Tibial nerve (tissue), 4 donors: ENCODE results near the gene GSTA4. TPM values are rescaled to one million over a fixed set of nuclear protein-coding genes. Genes with fewer than 3 reads are reported as not detected.
A peak's percentile ranks its signal among the peaks of the same experiment; 100 is the strongest.

Experiments
- DNase-seq, 2 donors: peaks; one replicate each; pipeline ENCODE4 v3.0.0-alpha.2; 2019; ENCODE audit warnings: low spot score in 2 of 2
- H3K27ac ChIP-seq, 4 donors: fragments of 200-600 bp; sonication (generic) in 3 of 4; one replicate each; pipeline ENCODE4 v1.5.1; 2017 to 2019; ENCODE audit warnings: mild to moderate bottlenecking in 1 of 4
- H3K27me3 ChIP-seq, 2 donors: fragments of 200-600 bp; sonication (generic) in 1 of 2; one replicate each; pipeline versions ENCODE4 v1.5.1 to v1.6.0; 2017 to 2019
- H3K36me3 ChIP-seq, 3 donors: fragments of 200-600 bp; sonication (generic); one replicate each; pipeline ENCODE4 v1.5.1; 2018 to 2019
- H3K4me1 ChIP-seq, 4 donors: fragments of 200-600 bp; sonication (generic) in 3 of 4; one replicate each; pipeline ENCODE4 v1.5.1; 2017 to 2019
- H3K4me3 ChIP-seq, 4 donors: fragments of 200-600 bp; sonication (generic) in 3 of 4; one replicate each; pipeline ENCODE4 v1.5.1; 2017 to 2019; ENCODE audit warnings: mild to moderate bottlenecking in 1 of 4, moderate library complexity in 1 of 4
- H3K9me3 ChIP-seq, 4 donors: fragments of 200-600 bp; sonication (generic) in 3 of 4; one replicate each; pipeline ENCODE4 v1.5.1; 2017 to 2019
- EP300 ChIP-seq, 2 donors: sonication (generic); formaldehyde crosslinking; IDR thresholded peaks; one replicate each; pipeline ENCODE4 v1.6.1; 2017; ENCODE audit warnings: antibody characterized with exemption in 2 of 2, mild to moderate bottlenecking in 1 of 2
- POLR2A ChIP-seq, 2 donors: fragments of 450-650 bp; IDR thresholded peaks; one replicate each; pipeline ENCODE4 v1.6.1; 2017; ENCODE audit warnings: antibody characterized with exemption in 2 of 2, mild to moderate bottlenecking in 2 of 2, moderate library complexity in 2 of 2
- WGBS, 2 donors: methylation state at CpG; one replicate each; pipeline ENCODE4 v1.1.5; 2018; 5-methylcytosine and 5-hydroxymethylcytosine counted together
- total RNA-seq, 4 donors: library from RNA; depleted of rRNA; stranded (reverse); fragments of >200 nt; gene quantifications; one replicate each; pipeline ENCODE4 v1.1.0, GENCODE V29; 2016
- TF ChIP-seq, protein P1 (sequence below), 5 experiments: fragments of 200-600 bp in 3 of 5; fragments of 450-650 bp in 2 of 5; sonication (generic) in 3 of 5; IDR thresholded peaks; one replicate each; pipeline ENCODE4 v1.5.1; 2016 to 2019; ENCODE audit warnings: antibody characterized with exemption in 5 of 5, mild to moderate bottlenecking in 3 of 5, moderate library complexity in 2 of 5

The GSTA4 gene
- total RNA-seq, 4 donors from 2014 or later: 24.3 to 34.7 (median 29.1) TPM

DNA sequence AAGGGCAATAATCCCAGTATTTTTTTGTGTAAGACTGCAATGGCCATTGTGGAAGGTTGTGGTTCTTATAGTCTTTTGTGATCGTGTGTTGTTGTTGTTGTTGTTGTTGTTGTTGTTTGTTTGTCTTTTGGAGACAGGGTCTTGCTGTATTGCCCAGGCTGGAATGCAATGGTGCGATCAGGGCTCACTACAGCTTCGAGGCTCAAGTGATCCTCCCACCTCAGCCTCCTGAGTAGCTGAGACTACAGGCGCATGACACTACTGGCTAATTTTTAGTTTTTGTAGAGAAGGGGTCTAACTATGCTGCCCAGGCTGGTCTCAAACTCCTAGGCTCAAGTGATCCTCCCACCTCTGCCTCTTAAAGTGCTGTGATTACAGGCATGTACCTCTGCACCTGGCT is 3.5 kb upstream of the GSTA4 start:
- Histone ChIP-seq H3K4me3 (no peak overlapping the region), H3K9me3 (no peaks in the 10 kb centered on the region), H3K27me3 (no peaks in the 10 kb centered on the region), H3K36me3 (peaks cover 0 to 19% (median 0%) of the 10 kb centered on the region in 3 donors), H3K4me1 (peaks cover 0 to 12% (median 5%) of the 10 kb centered on the region in 4 donors), H3K27ac (no peak overlapping the region)
- 93 to 98% methylated on average over 4 of the region's 4 CpGs for WGBS, 2 donors
- DNase-seq: no peak
- TF ChIP-seq EP300 (IDR thresholded peaks at IDR 0.05): no peak
- TF ChIP-seq, protein P1, sequence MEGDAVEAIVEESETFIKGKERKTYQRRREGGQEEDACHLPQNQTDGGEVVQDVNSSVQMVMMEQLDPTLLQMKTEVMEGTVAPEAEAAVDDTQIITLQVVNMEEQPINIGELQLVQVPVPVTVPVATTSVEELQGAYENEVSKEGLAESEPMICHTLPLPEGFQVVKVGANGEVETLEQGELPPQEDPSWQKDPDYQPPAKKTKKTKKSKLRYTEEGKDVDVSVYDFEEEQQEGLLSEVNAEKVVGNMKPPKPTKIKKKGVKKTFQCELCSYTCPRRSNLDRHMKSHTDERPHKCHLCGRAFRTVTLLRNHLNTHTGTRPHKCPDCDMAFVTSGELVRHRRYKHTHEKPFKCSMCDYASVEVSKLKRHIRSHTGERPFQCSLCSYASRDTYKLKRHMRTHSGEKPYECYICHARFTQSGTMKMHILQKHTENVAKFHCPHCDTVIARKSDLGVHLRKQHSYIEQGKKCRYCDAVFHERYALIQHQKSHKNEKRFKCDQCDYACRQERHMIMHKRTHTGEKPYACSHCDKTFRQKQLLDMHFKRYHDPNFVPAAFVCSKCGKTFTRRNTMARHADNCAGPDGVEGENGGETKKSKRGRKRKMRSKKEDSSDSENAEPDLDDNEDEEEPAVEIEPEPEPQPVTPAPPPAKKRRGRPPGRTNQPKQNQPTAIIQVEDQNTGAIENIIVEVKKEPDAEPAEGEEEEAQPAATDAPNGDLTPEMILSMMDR (IDR thresholded peaks at IDR 0.05): no peak

DNA sequence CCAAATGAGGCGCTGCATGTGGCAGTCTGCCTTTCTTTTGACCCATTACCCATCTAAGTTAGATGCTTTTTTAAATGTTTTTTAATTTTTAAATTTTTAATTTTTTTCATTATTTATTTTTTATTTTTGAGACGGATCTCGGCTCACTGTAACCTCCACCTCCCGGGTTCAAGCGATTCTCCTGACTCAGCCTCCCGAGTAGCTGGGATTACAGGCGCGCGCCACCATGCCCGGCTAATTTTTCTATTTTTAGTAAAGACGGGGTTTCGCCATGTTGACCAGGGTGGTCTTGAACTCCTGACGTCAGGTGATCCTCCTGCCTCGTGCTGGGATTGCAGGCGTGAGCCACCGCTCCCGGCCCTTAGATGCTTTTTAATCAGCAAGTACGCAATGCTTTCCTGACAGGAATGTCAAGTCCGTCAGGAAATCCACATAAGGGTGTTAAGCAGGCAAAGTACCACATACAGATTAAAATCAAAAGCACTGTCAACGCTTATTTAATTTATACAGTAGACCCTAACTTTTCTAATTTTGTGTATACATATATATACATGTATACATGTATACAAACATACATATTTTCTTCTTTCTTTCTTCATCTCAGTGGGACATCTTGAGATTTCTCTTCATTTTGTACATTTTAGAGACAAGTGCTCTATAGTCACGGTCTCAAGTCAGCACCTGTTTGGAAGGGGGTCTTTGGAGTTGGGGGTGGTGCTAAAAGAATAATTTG is 995 bp upstream of the GSTA4 start:
- 33 to 34% methylated on average over 21 of the region's 21 CpGs for WGBS, 2 donors
- no peak for TF ChIP-seq POLR2A (IDR thresholded peaks at IDR 0.05)
- TF ChIP-seq EP300 (IDR thresholded peaks at IDR 0.05): no peak
- TF ChIP-seq, protein P1 (IDR thresholded peaks at IDR 0.05): no peak
- H3K36me3 ChIP-seq: no peaks in the 10 kb centered on the region
- H3K4me1 ChIP-seq: peaks cover 0 to 28% (median 12%) of the 10 kb centered on the region in 4 donors
- H3K4me3 ChIP-seq: peak overlapping the region; percentile 49 to 85 (median 62)
- no peaks in the 10 kb centered on the region for H3K27me3 ChIP-seq
- H3K27ac ChIP-seq: peak overlapping the region; percentile 76 to 97 (median 87)
- DNase-seq: peak in 1 of 2 donors; percentile 41
- H3K9me3 ChIP-seq: no peaks in the 10 kb centered on the region

DNA sequence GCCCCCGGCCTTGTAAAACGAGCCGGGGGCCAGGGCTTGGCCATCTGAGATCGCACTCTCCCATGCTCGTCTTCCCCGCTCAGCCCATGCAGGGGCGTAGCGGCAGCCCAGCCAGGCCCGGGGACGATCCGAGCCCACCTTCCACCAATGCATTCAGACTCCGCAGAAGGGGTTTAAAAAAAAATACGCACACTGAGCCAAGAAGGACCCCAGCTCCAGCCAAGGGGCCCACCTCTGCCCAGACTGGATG is 320 bp downstream of the GSTA4 start:
- H3K4me3 ChIP-seq: peak overlapping the region; percentile 49 to 85 (median 62)
- TF ChIP-seq EP300 (IDR thresholded peaks at IDR 0.05) (no peak), POLR2A (IDR thresholded peaks at IDR 0.05) (no peak)
- TF ChIP-seq, protein P1 (IDR thresholded peaks at IDR 0.05): no peak
- no peaks in the 10 kb centered on the region for H3K9me3 ChIP-seq
- no peak for DNase-seq
- H3K27ac ChIP-seq: peak overlapping the region; percentile 76 to 97 (median 87)
- H3K27me3 ChIP-seq: no peaks in the 10 kb centered on the region
- WGBS, 2 donors: 0 to 1% methylated on average over 10 to 13 of the region's 13 CpGs
- H3K4me1 ChIP-seq: peaks cover 0 to 28% (median 12%) of the 10 kb centered on the region in 4 donors
- peaks cover 0 to under 1% (median 0%) of the 10 kb centered on the region in 3 donors for H3K36me3 ChIP-seq

DNA sequence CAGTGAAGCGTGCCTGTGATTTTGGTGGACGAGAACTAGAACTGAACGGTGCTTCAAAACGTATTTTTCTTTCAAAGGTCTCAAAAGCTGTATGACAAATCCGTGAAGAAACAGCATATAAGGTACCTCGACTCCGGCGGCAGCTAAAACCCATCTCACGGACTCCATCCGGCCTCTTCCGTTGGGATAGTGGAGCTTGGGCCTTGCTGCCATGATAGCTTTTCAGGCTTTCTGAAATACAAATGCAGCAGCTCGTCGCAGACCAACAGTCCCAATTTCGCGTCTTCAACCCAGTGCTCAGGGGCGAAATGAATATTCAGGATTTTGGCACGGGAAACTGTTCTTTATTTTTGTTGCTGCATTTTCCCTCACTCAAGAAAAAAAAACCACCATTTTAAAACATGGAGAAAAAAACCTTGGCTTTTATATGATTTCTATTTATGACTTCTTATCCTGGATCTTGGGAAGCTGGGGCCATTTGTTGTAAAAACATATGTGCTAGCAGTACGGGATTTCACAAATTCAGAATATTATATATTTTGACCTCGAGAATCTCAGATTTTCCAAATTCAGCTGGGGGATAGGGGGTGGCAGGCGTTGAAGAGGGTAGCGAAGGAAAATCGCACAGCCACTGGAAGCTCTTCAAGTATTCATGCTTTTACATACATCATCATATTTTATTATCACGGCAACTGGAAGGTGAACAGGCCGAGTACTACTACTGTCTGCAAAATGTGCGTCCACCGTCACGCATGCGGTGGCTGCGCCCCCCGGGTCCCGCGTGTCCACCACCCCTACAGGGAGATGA is 849 bp downstream of the GSTA4 start:
- Histone ChIP-seq H3K4me3 (peak overlapping the region; percentile 49 to 85 (median 62)), H3K9me3 (no peaks in the 10 kb centered on the region), H3K27me3 (no peaks in the 10 kb centered on the region), H3K36me3 (peaks cover 0 to 6% (median 0%) of the 10 kb centered on the region in 3 donors), H3K4me1 (peaks cover 0 to 28% (median 12%) of the 10 kb centered on the region in 4 donors), H3K27ac (peak overlapping the region; percentile 76 to 97 (median 87))
- TF ChIP-seq, protein P1 (IDR thresholded peaks at IDR 0.05): no peak
- TF ChIP-seq EP300 (IDR thresholded peaks at IDR 0.05) (no peak), POLR2A (IDR thresholded peaks at IDR 0.05) (no peak)
- peak in 1 of 2 donors; percentile 29 for DNase-seq
- 6 to 9% methylated on average over 32 of the region's 32 CpGs for WGBS, 2 donors
